Measurements from ENCODE around the gene DIDO1.

Gene DIDO1

DNA sequence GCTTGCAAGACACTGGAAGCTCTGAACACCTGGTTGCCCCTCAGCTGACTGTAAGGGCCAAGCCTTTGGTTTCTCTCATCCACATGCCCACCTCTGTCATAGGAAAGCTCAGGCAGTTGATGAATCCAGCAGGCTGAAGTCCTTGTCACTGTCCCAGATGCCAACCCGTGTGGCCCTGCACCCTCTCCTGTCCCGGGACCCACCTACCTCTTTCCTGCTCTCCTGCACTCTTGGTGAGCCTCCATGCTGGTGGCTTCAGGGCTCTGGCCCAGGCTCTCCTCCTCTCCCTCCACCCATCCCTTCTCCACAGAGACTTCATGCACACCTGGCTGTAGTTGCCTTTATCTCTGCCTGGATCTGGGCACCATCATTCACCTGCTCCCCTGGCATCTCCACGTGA, 7.7 kb upstream of the DIDO1 start:
- TF ChIP-seq, protein P1, sequence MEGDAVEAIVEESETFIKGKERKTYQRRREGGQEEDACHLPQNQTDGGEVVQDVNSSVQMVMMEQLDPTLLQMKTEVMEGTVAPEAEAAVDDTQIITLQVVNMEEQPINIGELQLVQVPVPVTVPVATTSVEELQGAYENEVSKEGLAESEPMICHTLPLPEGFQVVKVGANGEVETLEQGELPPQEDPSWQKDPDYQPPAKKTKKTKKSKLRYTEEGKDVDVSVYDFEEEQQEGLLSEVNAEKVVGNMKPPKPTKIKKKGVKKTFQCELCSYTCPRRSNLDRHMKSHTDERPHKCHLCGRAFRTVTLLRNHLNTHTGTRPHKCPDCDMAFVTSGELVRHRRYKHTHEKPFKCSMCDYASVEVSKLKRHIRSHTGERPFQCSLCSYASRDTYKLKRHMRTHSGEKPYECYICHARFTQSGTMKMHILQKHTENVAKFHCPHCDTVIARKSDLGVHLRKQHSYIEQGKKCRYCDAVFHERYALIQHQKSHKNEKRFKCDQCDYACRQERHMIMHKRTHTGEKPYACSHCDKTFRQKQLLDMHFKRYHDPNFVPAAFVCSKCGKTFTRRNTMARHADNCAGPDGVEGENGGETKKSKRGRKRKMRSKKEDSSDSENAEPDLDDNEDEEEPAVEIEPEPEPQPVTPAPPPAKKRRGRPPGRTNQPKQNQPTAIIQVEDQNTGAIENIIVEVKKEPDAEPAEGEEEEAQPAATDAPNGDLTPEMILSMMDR (IDR thresholded peaks at IDR 0.05; ENCODE audit: low read depth, low read length), result no peak
- no peak for DNase-seq (ENCODE audit: extremely low read depth, low read depth)

DNA sequence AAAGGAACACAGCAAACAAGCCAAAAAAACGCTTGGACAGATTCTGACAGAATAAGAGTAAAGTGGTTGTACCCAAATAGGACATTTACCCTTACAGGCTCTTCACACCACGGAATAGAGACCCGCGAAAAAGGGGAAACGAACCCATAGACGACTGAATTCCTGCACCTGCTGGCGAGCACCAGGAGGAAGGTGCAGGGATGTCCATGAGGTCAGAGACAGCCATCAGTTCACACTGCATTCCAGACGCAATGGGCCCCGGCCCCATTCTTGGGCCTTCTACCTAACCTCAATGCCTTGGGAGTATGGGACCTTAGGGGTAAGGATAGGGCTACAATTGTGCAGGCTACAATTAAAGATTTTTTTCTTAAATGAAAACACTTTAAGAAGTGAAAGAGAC, 5.2 kb upstream of the DIDO1 start:
- DNase-seq (ENCODE audit: extremely low read depth, low read depth), result no peak
- TF ChIP-seq, protein P1 (IDR thresholded peaks at IDR 0.05; ENCODE audit: low read depth, low read length), result no peak

- TF ChIP-seq, protein P1 (IDR thresholded peaks at IDR 0.05; ENCODE audit: low read depth, low read length), result no peak
- no peak for DNase-seq (ENCODE audit: extremely low read depth, low read depth)
These were observed 2.8 kb upstream of the DIDO1 start for GRCh38 chr20:62929051-62929538.

GRCh38 chr20:62928246-62928939, 2.1 kb upstream of the DIDO1 start:
- TF ChIP-seq, protein P1 (IDR thresholded peaks at IDR 0.05; ENCODE audit: low read depth, low read length), result no peak
- DNase-seq (ENCODE audit: extremely low read depth, low read depth), result no peak

DNA sequence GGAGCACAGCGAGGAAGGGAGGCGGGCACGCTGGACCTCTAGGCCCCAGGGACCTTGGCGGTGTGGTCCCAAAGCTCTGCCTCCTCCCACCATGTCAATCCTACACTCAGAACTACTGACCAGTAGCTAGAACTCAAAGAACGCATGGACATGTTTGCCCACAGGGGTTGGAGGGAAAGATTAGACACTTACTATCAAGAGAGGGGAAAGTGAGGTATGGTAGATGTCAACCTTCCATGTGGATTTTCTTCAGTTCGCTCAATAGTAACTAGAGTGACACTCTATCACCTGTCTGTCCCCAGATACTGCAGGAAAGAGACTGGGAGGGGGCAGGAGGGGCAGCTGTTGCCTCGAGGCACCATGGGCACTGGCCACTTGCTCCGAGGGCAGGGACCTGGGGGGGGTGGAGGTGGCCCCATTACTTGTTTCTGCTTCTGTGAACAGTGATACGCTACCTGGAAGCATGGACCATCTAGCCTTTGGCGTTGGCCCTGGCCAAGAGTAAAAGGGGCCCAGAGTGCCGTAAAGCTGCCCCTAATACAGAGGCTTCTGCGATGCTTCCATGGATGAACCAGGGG, 912 bp upstream of the DIDO1 start:
- DNase-seq (ENCODE audit: extremely low read depth, low read depth), result no peak
- TF ChIP-seq, protein P1 (IDR thresholded peaks at IDR 0.05; ENCODE audit: low read depth, low read length), result no peak

DNA sequence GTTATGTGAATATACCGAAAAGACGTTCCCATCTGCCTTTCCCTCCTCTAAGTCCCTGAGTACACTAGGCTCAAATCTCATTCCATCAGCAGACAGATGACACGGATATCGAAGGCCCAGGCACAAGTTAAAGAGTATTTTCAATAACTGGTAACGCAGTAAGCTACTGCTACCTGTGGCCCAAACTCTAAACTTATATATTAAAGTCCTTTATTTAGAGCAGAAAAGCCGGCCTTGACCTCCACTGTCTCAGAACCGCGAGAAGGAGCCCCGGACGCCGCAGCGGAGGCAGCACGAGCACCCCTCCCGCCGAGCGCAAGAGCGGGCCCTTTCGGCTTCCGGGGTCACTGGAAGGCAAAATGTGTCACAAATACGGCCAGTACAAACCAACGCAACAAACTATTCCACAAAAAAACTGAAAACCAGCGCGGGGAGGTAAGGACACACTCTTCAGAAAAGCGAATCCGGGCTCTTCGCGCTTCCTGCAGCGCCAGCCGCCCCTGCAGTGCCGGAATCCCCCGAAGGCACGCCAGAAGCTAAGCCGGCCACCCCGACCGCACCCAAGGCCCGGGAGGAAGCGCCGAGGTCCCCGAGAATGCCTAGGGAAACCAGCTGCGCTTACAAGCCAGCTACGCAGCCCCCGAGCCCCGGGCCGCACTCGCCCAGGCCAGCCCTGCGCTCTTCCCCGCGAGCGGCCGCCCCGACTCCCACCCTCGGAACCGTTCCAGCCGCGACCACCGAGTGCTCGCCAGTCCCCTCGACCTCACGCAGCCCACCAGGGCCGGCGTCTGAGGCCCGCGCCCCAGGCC, 681 bp downstream of the DIDO1 start:
- DNase-seq (ENCODE audit: extremely low read depth, low read depth), result no peak
- TF ChIP-seq, protein P1 (IDR thresholded peaks at IDR 0.05; ENCODE audit: low read depth, low read length), result no peak

DNA sequence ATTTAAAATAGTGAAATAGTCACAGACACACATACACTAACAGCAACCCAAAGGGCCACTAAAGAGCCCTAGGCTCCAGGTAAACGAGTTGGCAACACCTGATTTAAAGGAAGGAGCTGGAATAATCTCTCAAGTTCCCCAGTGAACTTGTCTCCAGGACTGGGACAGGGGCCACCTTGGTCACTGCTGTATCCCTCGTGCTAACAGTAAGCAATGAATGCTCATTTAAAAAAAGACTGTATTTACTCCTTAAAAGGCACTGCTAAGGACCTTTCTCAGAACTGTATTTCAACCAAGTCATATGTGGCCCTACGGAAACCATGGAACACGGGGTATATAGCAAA, 1.3 kb downstream of the DIDO1 start:
- DNase-seq (ENCODE audit: extremely low read depth, low read depth), result no peak
- TF ChIP-seq, protein P1 (IDR thresholded peaks at IDR 0.05; ENCODE audit: low read depth, low read length), result no peak
